Measurements from ENCODE around the gene CTDP1.

DNA sequence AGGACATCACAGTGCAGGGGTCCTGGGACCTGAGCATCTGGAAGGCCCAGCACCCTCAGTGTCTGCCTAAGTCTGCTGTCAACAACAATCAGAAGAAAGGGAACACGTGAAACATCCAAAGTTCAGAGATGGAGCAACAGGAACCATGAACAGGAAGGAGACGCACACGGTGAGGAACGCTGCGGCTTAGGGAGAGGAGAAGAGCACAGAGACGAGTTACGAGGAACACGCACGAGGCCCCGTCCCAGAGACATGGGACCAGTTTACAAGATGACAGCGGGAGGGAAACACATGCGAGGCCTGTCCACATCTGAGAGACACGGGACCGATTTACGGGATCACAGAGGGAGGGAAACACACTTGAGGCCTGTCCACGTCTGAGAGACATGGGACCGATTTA lies 115.2 kb downstream of the CTDP1 start:
- TF ChIP-seq, protein P1, sequence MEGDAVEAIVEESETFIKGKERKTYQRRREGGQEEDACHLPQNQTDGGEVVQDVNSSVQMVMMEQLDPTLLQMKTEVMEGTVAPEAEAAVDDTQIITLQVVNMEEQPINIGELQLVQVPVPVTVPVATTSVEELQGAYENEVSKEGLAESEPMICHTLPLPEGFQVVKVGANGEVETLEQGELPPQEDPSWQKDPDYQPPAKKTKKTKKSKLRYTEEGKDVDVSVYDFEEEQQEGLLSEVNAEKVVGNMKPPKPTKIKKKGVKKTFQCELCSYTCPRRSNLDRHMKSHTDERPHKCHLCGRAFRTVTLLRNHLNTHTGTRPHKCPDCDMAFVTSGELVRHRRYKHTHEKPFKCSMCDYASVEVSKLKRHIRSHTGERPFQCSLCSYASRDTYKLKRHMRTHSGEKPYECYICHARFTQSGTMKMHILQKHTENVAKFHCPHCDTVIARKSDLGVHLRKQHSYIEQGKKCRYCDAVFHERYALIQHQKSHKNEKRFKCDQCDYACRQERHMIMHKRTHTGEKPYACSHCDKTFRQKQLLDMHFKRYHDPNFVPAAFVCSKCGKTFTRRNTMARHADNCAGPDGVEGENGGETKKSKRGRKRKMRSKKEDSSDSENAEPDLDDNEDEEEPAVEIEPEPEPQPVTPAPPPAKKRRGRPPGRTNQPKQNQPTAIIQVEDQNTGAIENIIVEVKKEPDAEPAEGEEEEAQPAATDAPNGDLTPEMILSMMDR (IDR thresholded peaks at IDR 0.05; ENCODE audit: poor library complexity), result no peak
- TF ChIP-seq EZH2phosphoT487 (IDR thresholded peaks at IDR 0.05; ENCODE audit: low read depth, severe bottlenecking, unreplicated experiment) (no peak), EZH2 (IDR thresholded peaks at IDR 0.05; ENCODE audit: borderline replicate concordance) (no peak)

Data from hepatocyte (in vitro differentiated cells).